Glutamatergic neuron (in vitro differentiated cells): ENCODE data around the gene THPO. TPM values are rescaled to one million over a fixed set of nuclear protein-coding genes. Genes with fewer than 3 reads are reported as not detected.
A peak's percentile ranks its signal among the peaks of the same experiment; 100 is the strongest.

ENCODE experiments used
- DNase-seq: peaks from one replicate; pipeline ENCODE4 v3.0.0; 2022
- H3K27ac Mint-ChIP-seq: one replicate; pipeline ENCODE4 v1.8.0; 2020; ENCODE audit warnings: mild to moderate bottlenecking, mixed read lengths, inconsistent platforms; ENCODE audit not compliant: unreplicated experiment
- H3K27me3 Mint-ChIP-seq: one replicate; pipeline ENCODE4 v1.8.0; 2020; ENCODE audit warnings: mild to moderate bottlenecking, moderate library complexity, mixed read lengths, inconsistent platforms; ENCODE audit not compliant: unreplicated experiment
- H3K36me3 Mint-ChIP-seq: one replicate; pipeline ENCODE4 v1.8.0; 2020; ENCODE audit warnings: mild to moderate bottlenecking, mixed read lengths, inconsistent platforms; ENCODE audit not compliant: unreplicated experiment
- H3K4me1 Mint-ChIP-seq: one replicate; pipeline ENCODE4 v1.8.0; 2020; ENCODE audit warnings: mild to moderate bottlenecking, low read depth, mixed read lengths, inconsistent platforms; ENCODE audit not compliant: unreplicated experiment
- H3K4me3 Mint-ChIP-seq: one replicate; pipeline ENCODE4 v1.8.0; 2020; ENCODE audit warnings: mild to moderate bottlenecking, mixed read lengths, inconsistent platforms; ENCODE audit not compliant: unreplicated experiment
- H3K9me3 Mint-ChIP-seq: one replicate; pipeline ENCODE4 v1.8.0; 2020; ENCODE audit warnings: mild to moderate bottlenecking, moderate library complexity, mixed read lengths, inconsistent platforms; ENCODE audit not compliant: unreplicated experiment
- CTCF ChIP-seq: fragments of 200-600 bp; sonication (generic); IDR thresholded peaks from one replicate; pipeline ENCODE4 v1.5.0; 2021; ENCODE audit not compliant: partially characterized antibody, unreplicated experiment
- total RNA-seq: library from RNA; stranded (reverse); fragmentation: NEBNext Ultra II Directional; extraction: Animal tissue kit (Norgen Biotek cat#: 25700); gene quantifications from one replicate; pipeline ENCODE4 v1.2.1, GENCODE V29; 2021; ENCODE audit not compliant: unreplicated experiment

THPO gene
- total RNA-seq, 1 donor from 2014 or later = 1.6 TPM

- Mint-ChIP-seq H3K4me3 (peak overlapping the region; percentile 82), H3K27ac (no peak overlapping the region), H3K27me3 (peaks cover 13% of the 10 kb centered on the region), H3K36me3 (no peaks in the 10 kb centered on the region), H3K4me1 (peaks cover 19% of the 10 kb centered on the region), H3K9me3 (peaks cover 7% of the 10 kb centered on the region)
- TF ChIP-seq CTCF = no peak
- peak; percentile 54 for DNase-seq
These were observed 3.5 kb upstream of the THPO start for GRCh38 chr3:184381261-184382224.

- H3K27ac Mint-ChIP-seq = peak overlapping the region; percentile 52
- DNase-seq = no peak
- H3K4me1 Mint-ChIP-seq = peaks cover 19% of the 10 kb centered on the region
- TF ChIP-seq CTCF = no peak
- H3K4me3 Mint-ChIP-seq = peak overlapping the region; percentile 82
- no peaks in the 10 kb centered on the region for H3K36me3 Mint-ChIP-seq
- peaks cover 8% of the 10 kb centered on the region for H3K9me3 Mint-ChIP-seq
- peaks cover 13% of the 10 kb centered on the region for H3K27me3 Mint-ChIP-seq
These were observed 2.7 kb upstream of the THPO start for GRCh38 chr3:184380627-184381260.

- no peak overlapping the region for H3K4me3 Mint-ChIP-seq
These were observed 2.2 kb upstream of the THPO start for GRCh38 chr3:184380185-184380626.

GRCh38 chr3:184379358-184380184 lies 1.6 kb upstream of the THPO start, which contains the start of gene CHRD:
TSS of gene CHRD (plus strand) at chr3:184380054. CDS start at chr3:184380319, 265 bp downstream.
- DNase-seq = peak; percentile 57
- peak within 1 kb of the TSS; percentile 57 for H3K27ac Mint-ChIP-seq
- H3K36me3 Mint-ChIP-seq = no peaks in the 10 kb centered on the region
- peaks cover 11% of the 10 kb centered on the region for H3K9me3 Mint-ChIP-seq
- TF ChIP-seq CTCF = no peak
- peaks cover 13% of the 10 kb centered on the region for H3K27me3 Mint-ChIP-seq
- peak within 1 kb of the TSS; percentile 84 for H3K4me3 Mint-ChIP-seq
- peaks cover 19% of the 10 kb centered on the region for H3K4me1 Mint-ChIP-seq

More at GRCh38 chr3:184380185-184380626, 2.2 kb upstream of the THPO start:
- Mint-ChIP-seq H3K36me3 (no peaks in the 10 kb centered on the region), H3K27ac (no peak overlapping the region), H3K4me1 (peaks cover 19% of the 10 kb centered on the region), H3K27me3 (peaks cover 13% of the 10 kb centered on the region), H3K9me3 (peaks cover 11% of the 10 kb centered on the region)
- TF ChIP-seq CTCF = no peak
- peak; percentile 84 for DNase-seq
